HEK293T (cell line): ENCODE data around the gene SNED1.

Experiments
- ARNT ChIP-seq: fragments of 450-650 bp; IDR thresholded peaks from 2 replicates; pipeline ENCODE4 v1.6.1; 2017; ENCODE audit warnings: mild to moderate bottlenecking
- BHLHE40 ChIP-seq: fragments of 450-650 bp; IDR thresholded peaks from 2 replicates; pipeline ENCODE4 v1.6.1; 2016; ENCODE audit warnings: mild to moderate bottlenecking, moderate library complexity, borderline replicate concordance
- ELF4 ChIP-seq: fragments of 450-650 bp; IDR thresholded peaks from 2 replicates; pipeline ENCODE4 v1.6.1; 2017; ENCODE audit warnings: antibody characterized with exemption
- FOXA1 ChIP-seq: fragments of 450-650 bp; IDR thresholded peaks from 2 replicates; pipeline ENCODE4 v1.6.1; 2016; ENCODE audit warnings: mild to moderate bottlenecking
- FOXK2 ChIP-seq: fragments of 450-650 bp; IDR thresholded peaks from 2 replicates; pipeline ENCODE4 v1.6.1; 2016; ENCODE audit warnings: mild to moderate bottlenecking
- FOXM1 ChIP-seq: fragments of 450-650 bp; IDR thresholded peaks from 2 replicates; pipeline ENCODE4 v1.6.1; 2017; ENCODE audit warnings: mild to moderate bottlenecking, borderline replicate concordance
- PKNOX1 ChIP-seq: fragments of 450-650 bp; IDR thresholded peaks from 2 replicates; pipeline ENCODE4 v1.6.1; 2016
- SP1 ChIP-seq: fragments of 450-650 bp; IDR thresholded peaks from 2 replicates; pipeline ENCODE4 v1.6.1; 2017
- TARDBP ChIP-seq: fragments of 450-650 bp; IDR thresholded peaks from 2 replicates; pipeline ENCODE4 v1.6.1; 2016

DNA sequence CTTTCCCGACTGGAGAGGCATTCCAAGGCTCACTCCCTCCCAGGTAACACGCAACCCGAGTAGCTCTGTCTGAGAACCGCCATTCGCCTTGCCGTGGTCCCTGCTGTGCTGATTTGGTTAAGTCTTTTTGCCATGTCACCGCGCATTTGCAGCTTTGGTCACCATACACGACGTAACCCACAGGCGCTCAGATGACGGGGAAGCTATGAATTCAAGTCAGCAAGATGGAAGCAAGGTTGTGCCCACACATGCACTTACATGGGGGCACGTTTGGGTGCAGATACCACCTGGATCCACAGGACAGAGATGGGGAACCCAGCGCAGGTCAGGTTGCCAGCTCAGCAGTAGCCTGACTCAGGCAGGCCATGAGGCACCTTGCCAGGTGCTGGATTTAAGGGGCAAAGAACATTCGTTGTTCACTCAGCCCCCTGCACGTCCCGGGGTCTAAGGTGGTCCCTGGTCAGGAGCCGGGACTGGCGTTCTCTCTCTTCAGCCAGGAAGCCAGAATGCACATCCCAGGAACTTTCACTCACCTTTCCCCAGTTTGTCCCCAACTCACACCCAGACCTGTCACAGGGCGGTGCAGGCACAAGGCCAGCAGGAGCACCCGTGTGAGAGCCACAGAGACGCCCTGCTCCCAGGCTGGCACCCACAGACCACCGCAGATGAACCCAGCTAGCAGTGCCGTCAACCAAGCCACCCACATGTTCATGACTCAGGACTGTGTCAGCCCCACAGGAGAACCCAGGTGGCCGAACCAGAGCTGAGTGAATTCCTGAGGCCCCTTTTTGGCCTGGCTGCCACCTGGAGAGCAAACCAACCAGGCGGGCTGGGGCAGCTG, 19.9 kb downstream of the SNED1 start:
- TF ChIP-seq ARNT (no peak), TARDBP (no peak), BHLHE40 (no peak), FOXK2 (no peak), PKNOX1 (no peak), FOXM1 (no peak), ELF4 (no peak), FOXA1 (no peak), SP1 (no peak)
